Adrenal gland (tissue), 5 donors: ENCODE results near the gene CACNA1D.

ENCODE experiments used
- CTCF ChIP-seq, 6 experiments: fragments of 450-650 bp in 4 of 6; fragments of 200-600 bp in 2 of 6; sonication (generic) in 1 of 6; IDR thresholded peaks; 1 replicate in 5 of 6; 2 replicates in 1 of 6; pipeline versions ENCODE4 v1.5.1 to v1.8.0; 2016 to 2021; ENCODE audit warnings: antibody characterized with exemption in 6 of 6, mild to moderate bottlenecking in 2 of 6, moderate library complexity in 1 of 6
- POLR2A ChIP-seq, 2 donors: fragments of 450-650 bp; IDR thresholded peaks; one replicate each; pipeline ENCODE4 v1.6.1; 2017; ENCODE audit warnings: antibody characterized with exemption in 2 of 2, mild to moderate bottlenecking in 2 of 2, moderate library complexity in 1 of 2
- donor health status: DM: no; HTN: no; CAD: no.

GRCh38 chr3:53721187-53722119 lies 227.0 kb downstream of the CACNA1D start:
- TF ChIP-seq POLR2A (IDR thresholded peaks at IDR 0.05) (no peak), CTCF (IDR thresholded peaks at IDR 0.05) (peak in 1 of 6 experiments; percentile 20)
